ENCODE data around the gene CPAMD8. TPM values are rescaled to one million over a fixed set of nuclear protein-coding genes. Genes with fewer than 3 reads are reported as not detected.
A peak's percentile ranks its signal among the peaks of the same experiment; 100 is the strongest.

CPAMD8 gene
- total RNA-seq, 4 donors from 2014 or later = 5.4 to 9.7 (median 9.1) TPM

DNA sequence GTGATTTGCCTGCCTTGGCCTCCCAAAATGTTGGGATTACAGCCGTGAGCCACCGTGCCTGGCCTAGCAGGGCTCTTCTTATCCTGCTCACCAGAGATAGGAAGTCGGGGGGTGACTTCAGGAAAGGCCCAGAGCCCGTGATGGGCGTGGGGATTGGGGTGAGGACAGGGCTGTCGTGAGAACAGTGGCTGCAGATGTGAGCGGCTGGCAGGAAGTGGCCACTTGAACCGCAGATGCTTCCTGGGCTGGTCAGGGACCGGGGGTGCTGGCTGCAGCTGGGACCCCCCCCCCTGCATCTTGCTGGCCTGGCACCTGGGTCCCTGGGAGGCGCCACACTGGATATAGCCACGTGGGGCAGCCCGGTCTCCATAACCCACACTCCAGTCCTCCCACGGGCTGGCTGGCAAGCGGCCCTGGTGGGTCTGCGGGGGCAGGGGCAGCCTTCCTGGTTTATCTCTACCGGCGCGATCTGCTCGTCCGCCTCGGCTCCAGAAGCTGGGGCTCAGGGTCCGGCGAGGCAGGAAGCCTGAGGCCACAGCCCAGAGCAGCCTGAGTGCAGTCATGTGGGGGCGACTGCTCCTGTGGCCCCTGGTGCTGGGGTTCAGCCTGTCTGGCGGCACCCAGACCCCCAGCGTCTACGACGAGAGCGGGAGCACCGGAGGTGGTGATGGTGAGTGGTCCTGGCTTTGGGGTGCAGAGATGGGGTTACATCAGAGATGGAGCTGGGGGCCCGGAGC, 137.8 kb downstream of the CPAMD8 start, which contains the start of gene F2RL3:
Gene F2RL3 (plus strand): TSS at position 371 of the 737 bp plus-strand sequence. CDS start 191 bp downstream, at position 562.
- H3K27ac ChIP-seq = peak within 1 kb of the TSS; percentile 7
- 50% methylated on average over 16 of the region's 31 CpGs for WGBS
- H3K27me3 ChIP-seq = peaks cover 6% of the 10 kb centered on the region
- H3K9me3 ChIP-seq = no peaks in the 10 kb centered on the region
- TF ChIP-seq POLR2A (IDR thresholded peaks at IDR 0.05) (peak in 1 of 2 donors; percentile 9), EP300 (IDR thresholded peaks at IDR 0.05) (no peak), POLR2AphosphoS5 (IDR thresholded peaks at IDR 0.05) (no peak)
- TF ChIP-seq, protein P1, sequence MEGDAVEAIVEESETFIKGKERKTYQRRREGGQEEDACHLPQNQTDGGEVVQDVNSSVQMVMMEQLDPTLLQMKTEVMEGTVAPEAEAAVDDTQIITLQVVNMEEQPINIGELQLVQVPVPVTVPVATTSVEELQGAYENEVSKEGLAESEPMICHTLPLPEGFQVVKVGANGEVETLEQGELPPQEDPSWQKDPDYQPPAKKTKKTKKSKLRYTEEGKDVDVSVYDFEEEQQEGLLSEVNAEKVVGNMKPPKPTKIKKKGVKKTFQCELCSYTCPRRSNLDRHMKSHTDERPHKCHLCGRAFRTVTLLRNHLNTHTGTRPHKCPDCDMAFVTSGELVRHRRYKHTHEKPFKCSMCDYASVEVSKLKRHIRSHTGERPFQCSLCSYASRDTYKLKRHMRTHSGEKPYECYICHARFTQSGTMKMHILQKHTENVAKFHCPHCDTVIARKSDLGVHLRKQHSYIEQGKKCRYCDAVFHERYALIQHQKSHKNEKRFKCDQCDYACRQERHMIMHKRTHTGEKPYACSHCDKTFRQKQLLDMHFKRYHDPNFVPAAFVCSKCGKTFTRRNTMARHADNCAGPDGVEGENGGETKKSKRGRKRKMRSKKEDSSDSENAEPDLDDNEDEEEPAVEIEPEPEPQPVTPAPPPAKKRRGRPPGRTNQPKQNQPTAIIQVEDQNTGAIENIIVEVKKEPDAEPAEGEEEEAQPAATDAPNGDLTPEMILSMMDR (IDR thresholded peaks at IDR 0.05) = no peak
- no peaks in the 10 kb centered on the region for H3K36me3 ChIP-seq
- peak in 1 of 2 donors; percentile 76 for DNase-seq (ENCODE audit: low spot score in 2 of 2)
- H3K4me1 ChIP-seq = peaks cover 15% of the 10 kb centered on the region
- peak within 1 kb of the TSS; percentile 26 for H3K4me3 ChIP-seq

DNA sequence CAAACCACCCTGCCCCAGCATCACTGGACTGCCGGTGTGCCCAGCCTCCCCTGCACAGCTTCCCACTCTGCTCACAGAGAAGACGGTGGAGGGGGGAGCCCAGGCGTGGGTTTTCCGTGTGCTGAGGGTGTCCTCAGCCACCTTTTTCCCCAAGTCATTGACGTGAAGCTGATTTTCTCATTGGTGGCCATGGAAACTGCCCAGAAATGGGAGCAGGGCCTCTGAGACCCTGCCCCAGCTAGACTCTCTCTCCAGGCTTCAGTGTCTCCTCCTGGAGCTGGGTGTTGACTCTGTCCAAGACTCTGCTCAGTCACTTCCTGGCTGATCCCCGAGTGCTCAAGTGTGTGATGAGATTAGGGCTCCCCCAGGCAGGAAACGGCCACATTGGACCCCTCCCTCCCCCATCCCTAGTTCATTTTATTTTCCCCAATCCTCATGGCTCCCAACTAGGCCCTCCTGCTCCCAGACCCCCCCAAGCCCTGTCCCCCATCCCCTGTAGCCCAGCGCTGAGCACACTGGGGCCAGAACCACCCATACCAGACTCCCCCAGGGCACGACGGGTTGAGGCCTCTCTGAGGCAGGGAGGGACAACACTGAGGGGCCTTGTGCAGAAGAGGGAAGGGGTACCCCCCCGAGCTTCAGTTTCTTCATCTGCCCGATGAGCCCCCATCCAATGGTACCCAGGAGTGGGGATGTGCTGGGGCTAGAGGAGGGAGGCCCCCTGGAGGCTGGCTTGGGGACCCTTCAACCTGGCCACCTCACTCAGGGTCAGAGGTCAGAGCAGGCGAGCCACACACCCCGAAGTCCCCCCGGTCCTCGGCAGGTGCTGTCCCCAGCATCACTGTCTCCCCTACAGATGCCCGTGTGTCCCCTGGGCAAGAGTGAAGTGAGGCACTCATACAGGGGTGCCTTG, 139.0 kb downstream of the CPAMD8 start:
- DNase-seq (ENCODE audit: low spot score in 2 of 2) = peak in 1 of 2 donors; percentile 67
- H3K9me3 ChIP-seq = peaks cover 4% of the 10 kb centered on the region
- H3K4me1 ChIP-seq = peaks cover 15% of the 10 kb centered on the region
- TF ChIP-seq, protein P1 (IDR thresholded peaks at IDR 0.05) = no peak
- TF ChIP-seq POLR2A (IDR thresholded peaks at IDR 0.05) (no peak), POLR2AphosphoS5 (IDR thresholded peaks at IDR 0.05) (no peak), EP300 (IDR thresholded peaks at IDR 0.05) (no peak)
- WGBS = 49% methylated on average over 14 of the region's 17 CpGs
- H3K4me3 ChIP-seq = no peak overlapping the region
- peaks cover 6% of the 10 kb centered on the region for H3K27me3 ChIP-seq
- H3K36me3 ChIP-seq = no peaks in the 10 kb centered on the region
- H3K27ac ChIP-seq = peak overlapping the region; percentile 15

DNA sequence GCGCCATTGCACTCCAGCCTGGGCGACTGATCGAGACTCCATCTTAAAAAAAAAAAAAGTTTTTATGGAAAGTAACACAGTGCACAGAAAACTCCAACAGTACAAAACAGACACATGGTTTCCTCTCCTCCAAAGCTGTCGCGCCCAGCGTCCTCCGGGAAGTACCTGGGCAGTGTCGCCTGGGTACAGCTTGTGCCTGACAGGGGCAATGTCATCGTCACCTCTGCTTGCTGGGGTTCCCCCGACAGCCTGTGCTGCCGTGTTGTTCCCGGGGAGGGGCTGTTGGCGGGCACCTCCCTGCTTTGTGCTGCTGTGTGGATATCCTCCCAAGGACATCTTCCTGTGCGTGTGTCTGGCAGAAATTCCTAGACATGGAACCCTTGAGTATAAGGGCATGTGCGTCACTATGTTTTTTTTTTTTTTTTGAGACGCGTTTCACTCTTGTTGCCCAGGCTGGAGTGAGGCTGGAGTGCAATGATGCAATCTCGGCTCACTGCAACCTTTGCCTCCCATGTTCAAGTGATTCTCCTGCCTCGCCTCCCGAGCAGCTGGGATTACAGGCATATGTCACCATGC, 140.2 kb downstream of the CPAMD8 start:
- DNase-seq (ENCODE audit: low spot score in 2 of 2) = peak in 1 of 2 donors; percentile 82
- Histone ChIP-seq H3K36me3 (no peaks in the 10 kb centered on the region), H3K27ac (no peak overlapping the region), H3K4me3 (no peak overlapping the region), H3K4me1 (peaks cover 15% of the 10 kb centered on the region), H3K27me3 (peaks cover 6% of the 10 kb centered on the region), H3K9me3 (peaks cover 5% of the 10 kb centered on the region)
- WGBS = 40% methylated on average over 20 of the region's 20 CpGs
- TF ChIP-seq, protein P1 (IDR thresholded peaks at IDR 0.05) = no peak
- TF ChIP-seq POLR2AphosphoS5 (IDR thresholded peaks at IDR 0.05) = peak in 2 of 3 donors; percentile 36 to 86
- no peak for TF ChIP-seq EP300 (IDR thresholded peaks at IDR 0.05)

DNA sequence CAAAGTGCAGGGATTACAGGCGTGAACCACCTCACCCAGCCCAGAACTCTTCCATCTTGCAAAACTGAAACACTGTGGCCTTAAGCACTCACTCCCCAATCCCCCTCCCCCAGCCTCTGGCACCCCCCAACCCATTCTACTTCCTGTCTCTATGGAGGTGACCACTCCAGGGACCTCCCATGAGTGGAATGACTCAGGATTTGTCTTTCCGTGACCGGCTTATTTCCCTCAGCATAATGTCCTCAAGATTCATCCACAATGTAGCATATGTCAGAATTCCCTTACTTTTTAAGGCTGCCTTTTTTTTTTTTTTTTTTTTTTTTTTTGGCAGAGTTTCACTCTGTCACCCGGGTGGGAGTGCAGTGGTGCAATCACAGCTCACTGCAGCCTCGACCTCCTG, 141.4 kb downstream of the CPAMD8 start:
- no peak for DNase-seq (ENCODE audit: low spot score in 2 of 2)
- no peak overlapping the region for H3K27ac ChIP-seq
- peaks cover 6% of the 10 kb centered on the region for H3K27me3 ChIP-seq
- peaks cover 7% of the 10 kb centered on the region for H3K36me3 ChIP-seq
- no peak overlapping the region for H3K4me3 ChIP-seq
- H3K4me1 ChIP-seq = peaks cover 15% of the 10 kb centered on the region
- 48% methylated on average over 5 of the region's 5 CpGs for WGBS
- peaks cover 5% of the 10 kb centered on the region for H3K9me3 ChIP-seq
- no peak for TF ChIP-seq EP300 (IDR thresholded peaks at IDR 0.05)
- TF ChIP-seq, protein P1 (IDR thresholded peaks at IDR 0.05) = no peak
- TF ChIP-seq POLR2A (IDR thresholded peaks at IDR 0.05) = no peak
- TF ChIP-seq POLR2AphosphoS5 (IDR thresholded peaks at IDR 0.05) = no peak

All from suprapubic skin (tissue), 4 donors.